Neural progenitor cell (in vitro differentiated cells): ENCODE results near the gene COL5A3.

Source experiments
- EZH2phosphoT487 ChIP-seq: fragments of 200-600 bp; sonication (generic); IDR thresholded peaks from 2 replicates; pipeline ENCODE4 v1.6.1; 2017; ENCODE audit warnings: antibody characterized with exemption
- TF ChIP-seq, protein P1 (sequence below): fragments of 200-600 bp; sonication (generic); IDR thresholded peaks from 2 replicates; pipeline ENCODE4 v1.5.1; 2017; ENCODE audit warnings: antibody characterized with exemption, mild to moderate bottlenecking

DNA sequence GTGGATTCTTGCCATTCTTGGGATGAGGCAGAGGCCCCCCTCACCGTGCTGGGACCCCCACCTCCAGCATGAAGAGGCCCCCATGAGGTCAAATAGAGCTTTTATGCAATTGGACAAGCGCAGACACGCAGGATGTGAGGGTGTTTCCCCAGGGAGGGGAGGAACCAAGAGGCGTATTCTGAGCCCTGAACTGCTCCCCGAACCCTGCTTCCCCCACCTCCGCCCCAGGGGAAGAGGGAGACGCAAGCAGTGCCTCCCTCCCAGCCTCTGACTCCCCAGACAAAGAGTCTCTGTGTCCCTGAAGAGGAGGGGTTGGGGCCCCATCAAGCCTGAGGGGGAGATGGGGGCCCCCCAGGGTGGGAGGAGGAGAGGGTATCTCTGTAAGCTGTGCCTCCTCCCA is 1.7 kb upstream of the COL5A3 start:
- TF ChIP-seq, protein P1, sequence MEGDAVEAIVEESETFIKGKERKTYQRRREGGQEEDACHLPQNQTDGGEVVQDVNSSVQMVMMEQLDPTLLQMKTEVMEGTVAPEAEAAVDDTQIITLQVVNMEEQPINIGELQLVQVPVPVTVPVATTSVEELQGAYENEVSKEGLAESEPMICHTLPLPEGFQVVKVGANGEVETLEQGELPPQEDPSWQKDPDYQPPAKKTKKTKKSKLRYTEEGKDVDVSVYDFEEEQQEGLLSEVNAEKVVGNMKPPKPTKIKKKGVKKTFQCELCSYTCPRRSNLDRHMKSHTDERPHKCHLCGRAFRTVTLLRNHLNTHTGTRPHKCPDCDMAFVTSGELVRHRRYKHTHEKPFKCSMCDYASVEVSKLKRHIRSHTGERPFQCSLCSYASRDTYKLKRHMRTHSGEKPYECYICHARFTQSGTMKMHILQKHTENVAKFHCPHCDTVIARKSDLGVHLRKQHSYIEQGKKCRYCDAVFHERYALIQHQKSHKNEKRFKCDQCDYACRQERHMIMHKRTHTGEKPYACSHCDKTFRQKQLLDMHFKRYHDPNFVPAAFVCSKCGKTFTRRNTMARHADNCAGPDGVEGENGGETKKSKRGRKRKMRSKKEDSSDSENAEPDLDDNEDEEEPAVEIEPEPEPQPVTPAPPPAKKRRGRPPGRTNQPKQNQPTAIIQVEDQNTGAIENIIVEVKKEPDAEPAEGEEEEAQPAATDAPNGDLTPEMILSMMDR = no peak
- TF ChIP-seq EZH2phosphoT487 = no peak
